Psoas muscle (tissue), 8 donors: Measurements from ENCODE around the gene PIK3R2. TPM values are rescaled to one million over a fixed set of nuclear protein-coding genes. Genes with fewer than 3 reads are reported as not detected.

Experiments used
- ATAC-seq, 4 donors: fragments of 200-7000 bp; cut with Tn5 transposase; one replicate each; pipeline ENCODE4 v1.9.1; 2020; ENCODE audit warnings: moderate library complexity in 3 of 4, mild to moderate bottlenecking in 2 of 4
- DNase-seq, 2 donors: peaks; one replicate each; pipeline ENCODE4 v3.0.0-alpha.2; 2020
- H3K27ac ChIP-seq: fragments of 200-600 bp; one replicate; pipeline ENCODE4 v1.8.0; 2022
- H3K27me3 ChIP-seq, 3 donors: fragments of 200-600 bp in 1 of 3; one replicate each; pipeline versions ENCODE4 v1.6.1 to v1.8.0; 2013 to 2022; ENCODE audit warnings: low read length in 2 of 3, mild to moderate bottlenecking in 2 of 3, moderate library complexity in 1 of 3; ENCODE audit not compliant: insufficient read depth in 3 of 3
- H3K36me3 ChIP-seq, 2 donors: fragments of 200-600 bp in 1 of 2; one replicate each; pipeline versions ENCODE4 v1.6.1 to v1.8.0; 2013 to 2022; ENCODE audit warnings: low read depth in 1 of 2, mild to moderate bottlenecking in 1 of 2, moderate library complexity in 1 of 2; ENCODE audit not compliant: insufficient read depth in 1 of 2
- H3K4me1 ChIP-seq: fragments of 200-600 bp; one replicate; pipeline ENCODE4 v1.8.0; 2022
- H3K4me3 ChIP-seq: fragments of 200-600 bp; one replicate; pipeline ENCODE4 v1.8.0; 2022; ENCODE audit warnings: mild to moderate bottlenecking
- H3K9me3 ChIP-seq: fragments of 200-600 bp; one replicate; pipeline ENCODE4 v1.8.0; 2022
- CTCF ChIP-seq: fragments of 200-600 bp; IDR thresholded peaks from one replicate; pipeline ENCODE4 v1.8.0; 2022; ENCODE audit warnings: antibody characterized with exemption
- WGBS, 3 donors: extraction: QIAGEN DNeasy Blood & Tissue Kit; methylation state at CpG; one replicate each; pipeline versions ENCODE4 v1.1.6 to v1.1.7; 2013; 5-methylcytosine and 5-hydroxymethylcytosine counted together
- intact Hi-C, 2 donors: fragments of 100-400 bp; cut with DNase I; formaldehyde crosslinking; loops; one replicate each; pipeline versions ENCODE4 v1.11.0 to v1.14.2; 2022
- polyA plus RNA-seq, 3 donors: library from polyadenylated mRNA; stranded (reverse); fragments of 200-250 nt; gene quantifications; one replicate each; pipeline ENCODE4 v1.2.3, GENCODE V29; 2013
- total RNA-seq, 4 donors: library from RNA; stranded (reverse); fragmentation: NEBNext Ultra II Directional in 2 of 4; extraction: Animal tissue kit (Norgen Biotek cat#: 25700) in 2 of 4; gene quantifications; one replicate each; pipeline versions ENCODE4 v1.2.1 to v1.2.4, GENCODE V29; 2021 to 2023
- donor health status: healthy with polysubstance abuse.
- donor health status: DM: no; HTN: no; CAD: no; lungs with moderate emphysema.
- donor health status: Bipolar disorder and iron deficiency.
- donor health status: healthy.
- donor health status: DM: yes; HTN: yes; CAD: no.
- donor health status: DM: no; HTN: no; CAD: no.
- donor health status: DM: no; HTN: no; CAD: no.
- donor health status: DM: yes; HTN: yes; CAD: no.

The PIK3R2 gene
- total and polyA plus RNA-seq, 7 donors = 4.6 to 20.8 (median 8.6) TPM

GRCh38 chr19:18140473-18140872 lies 12.5 kb upstream of the PIK3R2 start:
- DNase-seq = no peak
- WGBS, 3 donors = 97 to 100% (median 100%) methylated on average over 1 of the region's 1 CpG
- peaks cover 0 to 32% of the 10 kb centered on the region in 2 donors for H3K36me3 ChIP-seq

GRCh38 chr19:18141031-18141430 lies 11.9 kb upstream of the PIK3R2 start:
- DNase-seq (no peak), ATAC-seq (no peak)
- Histone ChIP-seq H3K36me3 (peaks cover 0 to 33% of the 10 kb centered on the region in 2 donors), H3K27me3 (no peaks in the 10 kb centered on the region), H3K9me3 (no peaks in the 10 kb centered on the region), H3K4me1 (no peaks in the 10 kb centered on the region), H3K27ac (no peak overlapping the region), H3K4me3 (no peak overlapping the region)
- WGBS, 3 donors = 84 to 96% (median 93%) methylated on average over 5 to 6 of the region's 6 CpGs
- TF ChIP-seq CTCF = no peak
- intact Hi-C loops = no loop called here

More at GRCh38 chr19:18140473-18140872, 12.5 kb upstream of the PIK3R2 start:
- Histone ChIP-seq H3K27me3 (no peaks in the 10 kb centered on the region), H3K4me1 (no peaks in the 10 kb centered on the region), H3K9me3 (no peaks in the 10 kb centered on the region), H3K27ac (no peak overlapping the region), H3K4me3 (no peak overlapping the region)
- no peak for TF ChIP-seq CTCF
- ATAC-seq = no peak
- intact Hi-C loops = no loop called here

GRCh38 chr19:18143902-18144301 lies 9.1 kb upstream of the PIK3R2 start:
- intact Hi-C loops = no loop called here
- Histone ChIP-seq H3K9me3 (no peaks in the 10 kb centered on the region), H3K27me3 (no peaks in the 10 kb centered on the region), H3K36me3 (peaks cover 0 to 34% of the 10 kb centered on the region in 2 donors), H3K27ac (no peak overlapping the region), H3K4me1 (no peaks in the 10 kb centered on the region), H3K4me3 (no peak overlapping the region)
- WGBS, 3 donors = 92 to 95% (median 94%) methylated on average over 3 of the region's 3 CpGs
- DNase-seq (no peak), ATAC-seq (no peak)
- TF ChIP-seq CTCF = no peak

- Histone ChIP-seq H3K36me3 (peaks cover 0 to 31% of the 10 kb centered on the region in 2 donors), H3K4me3 (no peak overlapping the region), H3K4me1 (peaks cover under 1% of the 10 kb centered on the region), H3K9me3 (no peaks in the 10 kb centered on the region), H3K27ac (no peak overlapping the region), H3K27me3 (no peaks in the 10 kb centered on the region)
- TF ChIP-seq CTCF = no peak
- no peak for DNase-seq
- intact Hi-C loops = no loop called here
- ATAC-seq = no peak
- 87 to 90% (median 89%) methylated on average over 14 to 16 of the region's 16 CpGs for WGBS, 3 donors
Measured at GRCh38 chr19:18144361-18144760, 8.6 kb upstream of the PIK3R2 start.

GRCh38 chr19:18144906-18145305 lies 8.1 kb upstream of the PIK3R2 start:
- 95 to 96% (median 96%) methylated on average over 26 to 28 of the region's 28 CpGs for WGBS, 3 donors
- H3K4me3 ChIP-seq = no peak overlapping the region
- H3K36me3 ChIP-seq = peaks cover 0 to 31% of the 10 kb centered on the region in 2 donors
- DNase-seq (no peak), ATAC-seq (no peak)
- H3K27ac ChIP-seq = no peak overlapping the region
- intact Hi-C loops = no loop called here
- no peaks in the 10 kb centered on the region for H3K27me3 ChIP-seq
- no peak for TF ChIP-seq CTCF
- H3K4me1 ChIP-seq = peaks cover 2% of the 10 kb centered on the region
- no peaks in the 10 kb centered on the region for H3K9me3 ChIP-seq
